GM18909 (cell line): ENCODE data around the gene PHLPP1.
"Not testable (repeated sequence)": the region's sequence is repeated elsewhere in the genome, so short reads cannot be mapped to it uniquely, and the experiment has no call there.

Source experiments
- ATAC-seq: cut with Tn5 transposase; IDR thresholded peaks from one replicate; pipeline ENCODE4 v1.9.1; 2021; ENCODE audit warnings: mild to moderate bottlenecking; ENCODE audit not compliant: unreplicated experiment, poor library complexity

Gene PHLPP1

DNA sequence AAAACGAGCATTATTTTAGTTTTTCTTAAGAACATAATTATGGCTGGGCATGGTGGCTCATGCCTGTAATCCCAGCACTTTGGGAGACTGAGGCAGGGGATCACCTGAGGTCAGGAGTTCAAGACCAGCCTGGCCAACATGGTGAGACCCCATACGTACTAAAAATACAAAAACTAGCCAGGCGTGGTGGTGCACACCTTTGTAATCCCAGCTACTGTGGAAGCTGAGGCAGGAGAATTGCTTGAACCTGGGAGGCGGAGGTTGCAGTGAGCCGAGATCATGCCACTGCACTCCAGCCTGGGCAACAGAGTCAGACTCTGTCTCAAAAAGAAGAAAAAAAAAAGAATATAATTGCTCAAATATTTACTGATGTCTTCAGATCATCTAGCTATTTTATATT is 25.3 kb downstream of the PHLPP1 start:
- ATAC-seq = not testable (repeated sequence)

- no peak for ATAC-seq
These were observed 25.8 kb downstream of the PHLPP1 start for GRCh38 chr18:62741118-62741566.

- ATAC-seq = no peak
These were observed 26.2 kb downstream of the PHLPP1 start for GRCh38 chr18:62741584-62741983.

DNA sequence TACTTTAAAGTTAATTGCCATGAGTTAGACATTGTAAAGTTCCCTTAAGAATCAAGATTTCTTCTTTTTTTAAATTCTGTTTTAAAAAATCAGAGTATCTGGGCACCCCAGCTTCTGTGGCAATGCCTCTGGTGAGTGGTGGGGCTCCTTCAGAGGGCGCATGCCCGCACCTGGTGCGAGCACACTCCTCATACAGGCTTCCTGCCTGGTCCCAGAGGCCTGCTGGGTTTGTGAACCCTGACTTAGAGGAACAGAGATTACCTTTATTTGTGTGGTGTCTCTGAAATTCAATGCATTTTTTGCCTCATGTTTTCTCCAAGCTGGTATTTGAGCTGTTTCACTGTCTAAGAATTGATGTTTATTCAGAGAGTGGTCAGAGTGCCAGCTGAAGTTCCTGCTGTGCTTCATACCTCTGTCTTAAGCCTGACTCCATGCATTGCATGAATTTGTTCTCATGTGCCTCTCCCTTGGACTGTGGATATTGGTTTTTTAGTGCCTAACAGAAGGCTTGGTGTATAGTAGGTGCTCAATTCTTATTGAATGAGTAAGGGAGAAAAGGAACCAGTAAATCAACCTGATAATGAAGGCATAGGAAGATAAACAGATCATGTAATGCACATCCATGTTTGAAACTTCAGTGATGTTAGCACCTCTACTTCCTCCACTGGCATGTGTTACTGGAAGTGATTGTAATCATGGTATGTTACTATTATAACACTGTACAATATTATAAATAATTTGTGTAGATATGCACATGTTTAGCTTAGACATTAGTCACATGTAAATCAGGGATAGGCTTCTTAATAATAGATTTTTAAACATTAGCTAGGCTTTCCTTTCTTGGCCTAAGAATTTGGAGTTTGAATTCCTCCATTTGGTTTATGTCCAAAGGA is 29.0 kb downstream of the PHLPP1 start:
- peak; percentile 84 for ATAC-seq

DNA sequence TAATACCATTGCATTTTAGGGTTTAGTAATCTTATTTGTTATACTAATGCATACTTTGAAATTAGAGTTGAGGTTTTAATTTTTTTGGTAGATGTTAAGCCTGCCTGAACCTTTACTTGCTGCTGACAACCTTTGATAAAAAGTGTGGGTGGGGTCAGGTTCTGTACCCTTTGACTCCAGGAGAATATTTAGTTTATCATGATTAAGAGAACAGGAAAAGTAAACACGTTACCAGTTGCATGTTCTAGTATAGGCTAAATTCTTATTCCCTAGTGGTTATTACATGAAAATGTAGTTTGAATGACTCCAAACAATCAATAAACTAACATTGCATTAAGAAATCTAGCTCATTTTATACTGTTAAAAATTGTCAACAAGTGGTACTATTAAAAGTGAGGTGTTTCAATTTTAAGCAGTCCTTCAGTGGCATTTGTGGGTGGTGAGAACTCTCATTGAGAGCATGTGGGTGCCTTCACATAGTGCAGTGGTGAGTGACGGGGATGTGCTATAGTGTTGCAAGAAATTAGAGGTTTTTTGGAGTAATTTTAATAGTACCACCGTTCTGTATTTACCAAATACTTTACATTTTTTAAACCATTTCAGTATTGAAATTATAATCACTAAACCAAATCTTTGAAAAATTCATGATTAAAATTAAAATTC is 29.9 kb downstream of the PHLPP1 start:
- ATAC-seq = no peak

- ATAC-seq = no peak
These were observed 34.0 kb downstream of the PHLPP1 start for GRCh38 chr18:62749389-62749788.

DNA sequence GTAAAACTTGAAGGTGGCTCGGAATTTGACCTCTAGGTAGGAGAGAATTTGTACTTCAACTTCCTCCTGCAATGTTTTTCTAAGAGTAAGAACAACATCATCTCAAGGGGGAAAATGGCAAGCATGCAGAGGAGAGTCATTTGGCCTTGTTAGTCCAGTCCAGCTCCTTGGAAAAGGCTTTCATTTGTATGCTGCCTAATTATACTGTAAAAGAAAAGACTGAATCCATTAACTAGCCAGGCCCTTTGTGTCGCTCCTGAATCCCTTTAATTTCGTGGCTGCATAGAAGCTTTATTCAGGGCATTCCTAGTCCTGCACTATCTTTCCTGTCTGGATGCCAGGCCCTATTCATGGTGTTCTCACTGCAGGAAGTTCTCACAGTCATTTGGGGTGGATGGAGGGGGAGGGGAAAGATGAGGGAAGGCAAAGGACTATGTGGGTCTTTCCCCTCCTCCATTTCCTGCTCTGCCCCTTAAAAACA is 36.0 kb downstream of the PHLPP1 start:
- ATAC-seq = no peak

GRCh38 chr18:62751977-62752376 is 36.6 kb downstream of the PHLPP1 start:
- no peak for ATAC-seq

DNA sequence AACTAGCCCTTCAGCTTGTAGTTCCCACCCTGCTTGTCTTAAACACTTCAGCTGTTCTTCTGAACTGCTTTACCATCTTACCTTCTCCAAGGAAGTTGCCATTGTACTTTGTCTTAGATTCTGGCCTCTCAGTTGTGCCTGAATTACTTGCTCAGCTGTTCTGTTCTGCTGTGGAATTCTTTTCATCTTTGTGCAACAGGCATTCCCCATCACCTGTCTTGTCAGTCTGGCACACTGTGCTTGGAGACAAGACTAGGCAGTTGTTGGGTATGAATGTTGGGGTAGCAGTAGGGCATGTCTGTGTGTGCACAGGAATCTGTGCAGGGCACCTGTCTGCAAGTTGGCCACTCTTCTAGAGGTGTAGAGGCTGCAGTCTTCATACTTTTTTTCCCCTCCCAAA is 38.7 kb downstream of the PHLPP1 start:
- ATAC-seq = no peak

GRCh38 chr18:62755454-62755853 is 40.1 kb downstream of the PHLPP1 start:
- no peak for ATAC-seq

DNA sequence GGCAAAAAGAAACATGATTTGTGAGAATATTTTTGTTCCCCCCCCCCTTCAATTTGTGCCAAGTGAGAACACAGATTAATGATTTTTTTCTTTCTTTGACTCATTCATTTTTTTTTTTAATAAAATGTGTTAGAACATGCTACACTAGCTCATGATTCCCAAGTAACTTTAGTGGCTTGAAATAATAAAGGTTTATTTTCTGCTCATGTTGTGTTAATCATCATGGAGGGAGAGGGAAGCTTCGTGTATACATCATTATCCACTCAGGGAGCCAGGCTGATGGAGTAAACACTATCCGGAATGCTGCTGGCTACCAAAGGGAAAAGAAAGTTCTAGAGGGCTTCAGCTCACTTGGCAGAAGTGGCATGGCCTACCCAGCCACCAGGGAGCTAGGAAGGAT is 40.6 kb downstream of the PHLPP1 start:
- ATAC-seq = no peak

- ATAC-seq = no peak
These were observed 42.2 kb downstream of the PHLPP1 start for GRCh38 chr18:62757399-62758010.

DNA sequence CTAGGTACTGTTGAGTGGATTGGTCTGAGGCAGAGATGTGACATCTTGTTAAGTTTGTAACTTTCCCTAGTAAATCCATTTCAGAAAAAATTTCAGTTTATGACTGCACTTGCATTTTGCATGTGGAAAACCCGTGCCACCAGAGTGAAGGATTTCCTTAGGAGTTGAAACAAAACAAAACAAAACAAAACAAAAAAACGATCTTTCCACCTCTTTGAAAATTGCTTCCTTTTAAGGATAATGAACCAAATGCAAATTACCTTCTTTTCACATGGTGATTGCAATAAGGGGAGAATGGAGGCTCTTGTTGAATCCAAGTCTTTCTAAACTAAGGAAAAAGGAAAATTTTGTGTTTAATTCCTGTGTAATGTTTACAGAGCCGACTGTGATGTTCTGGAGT is 43.2 kb downstream of the PHLPP1 start:
- ATAC-seq = no peak

GRCh38 chr18:62759704-62760402 is 44.5 kb downstream of the PHLPP1 start:
- ATAC-seq = no peak

DNA sequence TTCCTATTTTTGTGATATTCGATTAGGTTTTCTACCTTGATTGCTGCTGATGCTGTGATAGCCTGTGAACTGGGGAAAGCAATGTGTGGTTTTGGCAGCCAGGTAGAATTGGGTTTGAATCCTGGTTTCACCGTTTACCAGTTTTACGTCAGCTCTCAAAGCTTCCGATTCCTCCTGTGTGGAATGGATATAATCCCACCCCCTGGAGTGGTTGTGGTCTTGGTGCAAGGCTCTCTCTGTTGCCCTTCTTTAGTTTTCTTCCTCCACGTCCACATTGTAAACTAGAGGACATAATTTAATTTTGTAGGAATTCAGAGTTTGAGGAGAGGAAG is 45.0 kb downstream of the PHLPP1 start:
- ATAC-seq = no peak

GRCh38 chr18:62763101-62763521 is 47.8 kb downstream of the PHLPP1 start:
- ATAC-seq = peak; percentile 59

DNA sequence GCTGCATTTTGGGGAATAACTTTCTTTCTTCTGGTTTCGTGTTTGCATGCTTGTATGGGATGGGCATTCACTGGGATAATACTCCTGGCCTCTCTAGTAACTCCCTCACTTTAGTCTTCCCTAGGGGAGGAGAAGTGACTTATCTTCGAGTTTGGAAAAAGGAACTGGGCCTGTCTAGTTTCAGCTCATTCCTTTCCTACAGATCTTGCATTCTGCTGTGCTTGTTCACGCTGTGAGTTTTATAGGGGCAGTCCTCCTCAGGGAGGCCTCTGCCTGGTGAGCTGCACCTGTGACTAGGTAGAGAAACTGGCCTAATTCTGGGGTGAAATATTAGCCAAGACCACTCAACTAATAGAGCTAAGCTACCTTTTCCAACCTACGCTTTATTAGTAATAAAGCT is 50.9 kb downstream of the PHLPP1 start:
- no peak for ATAC-seq

DNA sequence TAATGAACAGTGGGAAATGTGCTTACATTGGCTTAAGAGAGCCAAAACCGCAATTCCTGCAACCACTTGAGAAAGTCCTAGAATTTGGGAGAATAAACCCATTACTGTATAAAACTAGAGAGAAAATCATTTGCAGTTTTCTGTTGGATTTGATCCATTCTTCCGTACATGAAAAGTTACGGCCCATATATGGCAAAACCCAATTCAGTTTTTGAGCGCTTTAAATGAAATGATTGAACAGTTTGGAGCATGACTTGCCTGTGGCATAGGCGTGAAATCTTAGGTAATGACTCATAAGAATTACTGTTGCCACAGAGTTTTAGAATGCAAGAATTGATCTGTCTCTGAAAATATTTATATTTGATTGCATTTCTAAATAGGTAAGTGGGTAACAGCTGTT is 52.0 kb downstream of the PHLPP1 start:
- ATAC-seq = no peak

DNA sequence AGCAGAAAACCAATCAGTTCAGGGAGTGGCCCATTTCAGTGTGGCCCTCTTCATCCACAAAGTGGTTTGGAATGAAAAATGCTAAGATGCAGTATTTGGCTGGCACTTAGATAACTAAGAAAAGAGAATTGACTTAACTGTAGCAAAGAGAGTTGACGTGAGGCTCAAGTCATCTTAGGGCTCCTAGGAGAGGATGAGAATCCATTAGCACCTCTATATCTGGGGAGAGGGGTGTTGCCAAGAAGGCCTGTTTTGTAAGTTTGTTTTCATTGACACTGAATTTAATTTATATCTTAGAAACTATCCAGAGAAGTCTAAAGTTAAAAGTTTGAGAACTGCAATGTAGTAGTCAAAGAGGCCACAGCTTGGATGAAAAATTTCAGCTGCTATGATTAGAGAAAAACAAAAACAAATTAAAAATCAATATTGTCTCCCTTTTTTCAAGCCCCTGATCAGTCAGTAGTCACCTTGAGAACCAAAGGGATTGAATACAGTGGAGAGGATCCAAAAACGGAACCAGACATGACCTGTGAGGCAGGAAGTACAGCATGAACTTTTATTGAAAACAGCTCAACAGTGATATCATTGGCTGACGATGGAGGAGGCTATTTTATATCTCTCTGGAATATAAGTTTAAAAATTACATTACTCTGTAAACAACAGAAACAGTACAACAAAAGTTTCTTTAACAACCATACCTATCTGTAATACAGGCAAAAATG is 52.7 kb downstream of the PHLPP1 start:
- ATAC-seq = no peak

- ATAC-seq = no peak
These were observed 53.2 kb downstream of the PHLPP1 start for GRCh38 chr18:62768558-62768943.
